ENCODE data around the gene PGGHG.
A peak's percentile ranks its signal among the peaks of the same experiment; 100 is the strongest.

PGGHG gene

DNA sequence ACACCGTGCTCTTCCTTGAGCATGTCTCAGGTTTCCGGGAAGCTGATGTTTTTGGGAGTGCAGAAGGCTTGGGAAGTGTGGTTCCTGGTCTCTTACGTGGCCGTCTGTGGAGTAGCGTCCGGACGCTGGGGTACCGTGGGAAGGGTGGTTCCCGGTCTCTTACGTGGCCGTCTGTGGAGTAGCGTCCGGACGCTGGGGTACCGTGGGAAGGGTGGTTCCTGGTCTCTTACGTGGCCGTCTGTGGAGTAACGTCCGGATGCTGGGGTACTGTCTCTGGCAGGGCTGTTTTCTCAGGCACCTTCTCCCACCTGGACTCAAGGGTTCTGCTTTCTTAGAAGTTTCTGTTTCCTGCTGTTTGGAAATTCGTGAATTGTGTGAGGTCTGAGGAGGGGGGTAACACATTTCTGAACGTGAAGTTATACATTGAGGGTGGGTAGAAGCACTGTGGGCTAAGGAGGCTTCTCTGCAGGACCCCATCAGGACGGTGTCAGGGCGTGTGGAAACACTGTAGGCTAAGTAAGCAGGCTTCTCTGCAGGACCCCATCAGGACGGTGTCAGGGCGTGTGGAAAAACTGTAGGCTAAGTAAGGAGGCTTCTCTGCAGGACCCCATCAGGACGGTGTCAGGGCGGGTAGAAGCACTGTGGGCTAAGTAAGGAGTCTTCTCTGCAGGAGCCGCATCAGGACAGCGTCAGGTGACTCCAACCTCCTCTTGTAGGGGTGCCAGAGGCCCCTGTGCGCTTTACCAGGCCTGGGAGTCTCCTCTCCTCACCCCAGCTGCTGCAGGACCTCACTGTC is 37.1 kb downstream of the PGGHG start:
- no peak overlapping the region for H2AFZ ChIP-seq (ENCODE audit: low read depth, low read length)
- H3K9me3 ChIP-seq (ENCODE audit: insufficient read depth, low read length, severe bottlenecking), result no peaks in the 10 kb centered on the region
- DNase-seq, result no peak
- H3K79me2 ChIP-seq (ENCODE audit: insufficient read depth, low read length), result no peaks in the 10 kb centered on the region
- peak overlapping the region; percentile 34; the same call in 1 of the 2 replicates for H3K27ac ChIP-seq (ENCODE audit: low read length)
- no peaks in the 10 kb centered on the region for H4K20me1 ChIP-seq (ENCODE audit: insufficient read depth, low read length)
- no peak overlapping the region for H3K9ac ChIP-seq (ENCODE audit: low read depth, low read length)
- H3K4me1 ChIP-seq (ENCODE audit: insufficient read depth, low read length), result peaks cover 44% of the 10 kb centered on the region
- no peaks in the 10 kb centered on the region for H3K36me3 ChIP-seq (ENCODE audit: insufficient read depth, low read length)
- no peak overlapping the region for H3K4me2 ChIP-seq (ENCODE audit: insufficient read depth, low read length)
- no peak overlapping the region for H3K4me3 ChIP-seq (ENCODE audit: low read depth in 1 of 2, low read length in 2 of 2)
- TF ChIP-seq CTCF (IDR thresholded peaks at IDR 0.05; ENCODE audit: borderline replicate concordance, extremely low read depth, low read length, poor library complexity, severe bottlenecking) (no peak), EZH2 (IDR thresholded peaks at IDR 0.05; ENCODE audit: borderline replicate concordance, low read depth, low read length, severe bottlenecking) (no peak)
- ATAC-seq (ENCODE audit: insufficient read depth, low read depth), result no peak
- no peaks in the 10 kb centered on the region for H3K27me3 ChIP-seq (ENCODE audit: insufficient read depth, low read length, poor library complexity)

GRCh38 chr11:326592-326841 is 37.6 kb downstream of the PGGHG start:
- DNase-seq, result no peak
- Histone ChIP-seq H4K20me1 (ENCODE audit: insufficient read depth, low read length) (no peaks in the 10 kb centered on the region), H2AFZ (ENCODE audit: low read depth, low read length) (no peak overlapping the region), H3K27ac (ENCODE audit: low read length) (peak overlapping the region; percentile 34; the same call in 1 of the 2 replicates), H3K4me1 (ENCODE audit: insufficient read depth, low read length) (peaks cover 48% of the 10 kb centered on the region), H3K9ac (ENCODE audit: low read depth, low read length) (no peak overlapping the region), H3K36me3 (ENCODE audit: insufficient read depth, low read length) (no peaks in the 10 kb centered on the region), H3K4me3 (ENCODE audit: low read depth in 1 of 2, low read length in 2 of 2) (no peak overlapping the region), H3K79me2 (ENCODE audit: insufficient read depth, low read length) (no peaks in the 10 kb centered on the region), H3K9me3 (ENCODE audit: insufficient read depth, low read length, severe bottlenecking) (no peaks in the 10 kb centered on the region), H3K27me3 (ENCODE audit: insufficient read depth, low read length, poor library complexity) (no peaks in the 10 kb centered on the region), H3K4me2 (ENCODE audit: insufficient read depth, low read length) (no peak overlapping the region)
- TF ChIP-seq CTCF (IDR thresholded peaks at IDR 0.05; ENCODE audit: borderline replicate concordance, extremely low read depth, low read length, poor library complexity, severe bottlenecking), result no peak
- no peak for TF ChIP-seq EZH2 (IDR thresholded peaks at IDR 0.05; ENCODE audit: borderline replicate concordance, low read depth, low read length, severe bottlenecking)
- ATAC-seq (ENCODE audit: insufficient read depth, low read depth), result no peak

GRCh38 chr11:326842-327580 is 38.1 kb downstream of the PGGHG start:
- H3K27ac ChIP-seq (ENCODE audit: low read length), result peak overlapping the region; percentile 39
- H3K9ac ChIP-seq (ENCODE audit: low read depth, low read length), result no peak overlapping the region
- no peak overlapping the region for H2AFZ ChIP-seq (ENCODE audit: low read depth, low read length)
- DNase-seq, result peak; percentile 56
- no peak for ATAC-seq (ENCODE audit: insufficient read depth, low read depth)
- no peak for TF ChIP-seq CTCF (IDR thresholded peaks at IDR 0.05; ENCODE audit: borderline replicate concordance, extremely low read depth, low read length, poor library complexity, severe bottlenecking)
- no peak for TF ChIP-seq EZH2 (IDR thresholded peaks at IDR 0.05; ENCODE audit: borderline replicate concordance, low read depth, low read length, severe bottlenecking)
- no peak overlapping the region for H3K4me2 ChIP-seq (ENCODE audit: insufficient read depth, low read length)
- no peaks in the 10 kb centered on the region for H3K79me2 ChIP-seq (ENCODE audit: insufficient read depth, low read length)
- no peaks in the 10 kb centered on the region for H3K36me3 ChIP-seq (ENCODE audit: insufficient read depth, low read length)
- H3K4me1 ChIP-seq (ENCODE audit: insufficient read depth, low read length), result peaks cover 53% of the 10 kb centered on the region
- no peaks in the 10 kb centered on the region for H4K20me1 ChIP-seq (ENCODE audit: insufficient read depth, low read length)
- no peak overlapping the region for H3K4me3 ChIP-seq (ENCODE audit: low read depth in 1 of 2, low read length in 2 of 2)
- no peaks in the 10 kb centered on the region for H3K27me3 ChIP-seq (ENCODE audit: insufficient read depth, low read length, poor library complexity)
- no peaks in the 10 kb centered on the region for H3K9me3 ChIP-seq (ENCODE audit: insufficient read depth, low read length, severe bottlenecking)
